AG04449 (cell line): ENCODE measurements around the gene DCTPP1.

Source experiments
- CTCF ChIA-PET: fragments of 350-600 bp; formaldehyde crosslinking; extraction: SDS; loops from one replicate; lab custom pipeline; 2021; ENCODE audit warnings: antibody characterized with exemption; lab: Yijun Ruan, JAX
- POLR2A ChIA-PET: fragments of 400-600, 350-600 bp; formaldehyde crosslinking; extraction: SDS; loops from one replicate; lab custom pipeline; 2020; ENCODE audit warnings: antibody characterized with exemption, inconsistent platforms; lab: Yijun Ruan, JAX
- DNase-seq: peaks from one replicate; pipeline ENCODE4 v3.0.0-alpha.2; 2010; ENCODE audit warnings: low read depth, low spot score
- H3K4me3 ChIP-seq: 2 replicates; pipeline ENCODE4 v1.5.1; 2011; ENCODE audit warnings: low read depth, mild to moderate bottlenecking, control low read depth, low read length
- TF ChIP-seq, protein P1 (sequence below): IDR thresholded peaks from one replicate; pipeline ENCODE4 v1.5.1; 2011; ENCODE audit warnings: mild to moderate bottlenecking, moderate library complexity, low read length, control low read depth, inconsistent platforms; ENCODE audit not compliant: insufficient read depth; ENCODE audit errors: missing control alignments

DCTPP1 gene

DNA sequence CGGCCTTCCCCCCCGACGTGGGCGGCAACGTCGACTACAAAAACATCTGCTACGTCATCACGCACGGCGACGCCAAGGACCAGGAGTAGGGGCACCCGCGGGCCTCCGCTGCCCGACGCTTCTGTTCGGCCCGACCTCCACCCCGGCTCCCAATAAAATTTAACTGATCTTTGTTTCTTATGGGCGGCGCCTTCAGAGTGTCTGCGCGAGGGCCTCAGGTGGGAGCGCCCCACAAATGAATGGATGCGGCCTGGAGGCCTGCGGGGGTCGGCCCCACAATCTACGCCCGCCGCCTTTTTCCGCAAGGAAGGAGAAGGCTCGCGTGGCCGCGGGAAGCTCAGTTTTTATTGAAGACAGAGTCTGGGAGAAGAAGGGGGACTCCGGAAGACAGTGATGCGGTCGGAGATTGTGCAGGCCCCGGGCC is 52.0 kb downstream of the DCTPP1 start:
- ChIA-PET POLR2A (interaction anchor here (1.2 kb wide), 1 partner anchor 17 kb away, joined by 4 read pairs; the partner anchor contains the start of gene ZNF48), CTCF (interaction anchor here (2.4 to 3.3 kb wide), 2 partner anchors 16 to 32 kb away, joined by 9 to 12 read pairs; partner anchors contain the start of gene ZNF48)
- DNase-seq, result no peak
- peak overlapping the region; percentile 58 for H3K4me3 ChIP-seq
- TF ChIP-seq, protein P1, sequence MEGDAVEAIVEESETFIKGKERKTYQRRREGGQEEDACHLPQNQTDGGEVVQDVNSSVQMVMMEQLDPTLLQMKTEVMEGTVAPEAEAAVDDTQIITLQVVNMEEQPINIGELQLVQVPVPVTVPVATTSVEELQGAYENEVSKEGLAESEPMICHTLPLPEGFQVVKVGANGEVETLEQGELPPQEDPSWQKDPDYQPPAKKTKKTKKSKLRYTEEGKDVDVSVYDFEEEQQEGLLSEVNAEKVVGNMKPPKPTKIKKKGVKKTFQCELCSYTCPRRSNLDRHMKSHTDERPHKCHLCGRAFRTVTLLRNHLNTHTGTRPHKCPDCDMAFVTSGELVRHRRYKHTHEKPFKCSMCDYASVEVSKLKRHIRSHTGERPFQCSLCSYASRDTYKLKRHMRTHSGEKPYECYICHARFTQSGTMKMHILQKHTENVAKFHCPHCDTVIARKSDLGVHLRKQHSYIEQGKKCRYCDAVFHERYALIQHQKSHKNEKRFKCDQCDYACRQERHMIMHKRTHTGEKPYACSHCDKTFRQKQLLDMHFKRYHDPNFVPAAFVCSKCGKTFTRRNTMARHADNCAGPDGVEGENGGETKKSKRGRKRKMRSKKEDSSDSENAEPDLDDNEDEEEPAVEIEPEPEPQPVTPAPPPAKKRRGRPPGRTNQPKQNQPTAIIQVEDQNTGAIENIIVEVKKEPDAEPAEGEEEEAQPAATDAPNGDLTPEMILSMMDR, result no peak

DNA sequence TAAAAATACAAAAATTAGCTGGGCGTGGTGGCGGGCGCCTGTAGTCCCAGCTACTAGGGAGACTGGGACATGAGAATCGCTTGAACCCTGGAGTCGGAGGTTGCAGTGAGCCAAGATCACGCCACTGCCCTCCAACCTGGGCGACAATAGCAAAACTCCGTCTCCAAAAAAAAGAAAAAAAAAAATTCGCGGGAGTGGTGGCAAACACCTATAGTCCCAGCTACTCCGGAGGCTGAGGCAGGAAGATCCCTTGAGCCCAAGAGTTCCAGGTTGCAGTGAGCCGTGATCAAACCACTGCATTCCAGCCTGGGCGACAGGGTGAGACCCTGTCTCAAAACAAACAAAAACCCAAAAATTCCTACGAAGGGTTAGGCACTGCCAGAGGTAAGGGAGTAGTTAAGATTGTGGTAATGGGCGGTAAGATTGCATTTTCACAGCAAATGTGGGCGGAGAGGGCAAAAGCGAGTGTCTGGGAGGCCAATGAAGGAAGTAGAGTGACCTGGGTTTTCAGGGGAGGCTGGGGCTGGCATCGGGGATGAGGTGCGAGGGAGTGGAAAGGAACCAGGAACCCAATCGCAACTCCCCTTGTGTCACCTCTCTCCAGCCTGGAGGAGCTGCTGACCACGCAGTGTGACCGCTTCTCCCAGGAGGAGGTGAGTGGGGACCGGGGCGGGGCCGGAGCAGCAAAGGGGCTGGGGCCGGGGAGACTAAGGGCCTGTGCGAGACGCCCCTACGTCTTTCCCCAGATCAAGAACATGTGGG is 52.6 kb downstream of the DCTPP1 start:
- ChIA-PET CTCF (interaction anchor here (2.4 to 3.3 kb wide), 2 partner anchors 17 to 32 kb away, joined by 9 to 12 read pairs; partner anchors contain the start of gene ZNF48), POLR2A (interaction anchor here (0.6 kb wide), 1 partner anchor 19 kb away, joined by 4 read pairs; no protein-coding TSS in a partner anchor)
- DNase-seq, result no peak
- TF ChIP-seq, protein P1, result no peak
- peak overlapping the region; percentile 58 for H3K4me3 ChIP-seq

DNA sequence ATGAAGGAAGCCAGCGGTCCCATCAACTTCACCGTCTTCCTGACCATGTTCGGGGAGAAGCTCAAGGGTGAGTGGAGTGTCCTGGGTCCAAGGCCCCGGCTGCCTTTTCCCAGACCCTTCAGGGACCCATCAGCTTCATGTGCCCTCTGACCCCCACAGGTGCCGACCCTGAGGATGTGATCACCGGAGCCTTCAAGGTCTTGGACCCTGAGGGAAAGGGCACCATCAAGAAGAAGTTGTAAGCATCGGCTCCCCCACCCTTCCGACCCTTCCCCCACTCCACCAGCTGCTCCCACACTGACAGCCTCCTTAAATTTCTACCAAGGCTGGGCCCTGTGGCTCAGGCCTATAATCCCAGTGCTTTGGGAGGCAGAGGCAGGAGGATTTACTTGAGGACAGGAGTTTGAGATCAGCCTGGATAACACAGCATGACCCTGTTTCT is 53.3 kb downstream of the DCTPP1 start:
- TF ChIP-seq, protein P1, result no peak
- H3K4me3 ChIP-seq, result no peak overlapping the region
- ChIA-PET POLR2A (interaction anchor here (0.6 kb wide), 1 partner anchor 20 kb away, joined by 4 read pairs; no protein-coding TSS in a partner anchor), CTCF (interaction anchor here (1.2 to 3.3 kb wide), 3 partner anchors 18 to 35 kb away, joined by 4 to 12 read pairs (median 9); partner anchors contain the start of gene ZNF48)
- no peak for DNase-seq

DNA sequence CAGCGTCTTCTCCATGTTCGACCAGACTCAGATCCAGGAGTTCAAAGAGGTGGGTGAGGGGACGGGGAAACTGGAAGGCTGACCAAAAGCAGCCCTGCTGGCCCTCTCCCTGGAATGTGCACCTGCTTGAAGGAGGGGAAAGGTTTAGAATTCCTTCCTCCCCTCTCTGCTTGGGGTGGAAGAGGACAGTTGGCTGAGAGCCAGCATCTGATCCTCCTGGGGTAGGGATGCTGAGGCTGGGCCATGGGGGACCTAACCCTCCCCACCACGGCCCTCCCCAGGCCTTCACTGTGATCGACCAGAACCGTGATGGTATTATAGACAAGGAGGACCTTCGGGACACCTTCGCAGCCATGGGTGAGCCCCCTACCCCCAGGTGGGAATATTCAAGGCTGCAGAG is 54.0 kb downstream of the DCTPP1 start:
- CTCF ChIA-PET, result interaction anchor here (1.2 to 3.3 kb wide), 2 partner anchors 33 to 36 kb away, joined by 4 to 12 read pairs; no protein-coding TSS in a partner anchor
- POLR2A ChIA-PET, result no interaction called here
- TF ChIP-seq, protein P1, result no peak
- no peak for DNase-seq
- no peak overlapping the region for H3K4me3 ChIP-seq

DNA sequence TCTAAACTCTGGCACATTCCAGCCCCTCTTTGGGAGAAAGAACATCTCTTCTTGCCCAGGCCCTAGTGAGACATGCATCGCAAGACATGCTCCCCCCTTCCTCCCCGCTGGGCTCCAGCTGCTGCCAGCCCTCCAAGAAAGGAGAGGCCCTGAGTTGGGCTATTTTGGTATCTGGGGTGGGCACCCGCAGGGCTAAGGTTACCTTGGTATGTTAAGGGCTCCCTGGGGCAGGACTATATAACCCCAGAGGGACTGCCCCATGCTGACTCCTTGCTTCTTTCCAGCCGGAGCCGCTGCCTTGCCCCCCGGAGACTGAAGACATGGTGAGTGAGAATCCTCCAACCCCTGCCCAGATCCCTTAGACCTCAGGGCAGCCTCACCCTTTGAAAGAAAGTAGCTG is 55.3 kb downstream of the DCTPP1 start, which contains the start of gene MYL11:
Gene MYL11 (plus strand): TSS at position 265 of the 400 bp plus-strand sequence. CDS start 56 bp downstream, at position 321.
- POLR2A ChIA-PET, result no interaction called here
- no peak within 1 kb of the TSS for H3K4me3 ChIP-seq
- TF ChIP-seq, protein P1, result no peak
- CTCF ChIA-PET, result no interaction called here
- DNase-seq, result no peak
